K562 (cell line): ENCODE data around the gene HLF. TPM values are rescaled to one million over a fixed set of nuclear protein-coding genes. Genes with fewer than 3 reads are reported as not detected.

Experiments used
- ARHGAP35 ChIP-seq: fragments of 450-650 bp; IDR thresholded peaks from 2 replicates; pipeline ENCODE4 v1.6.1; 2018; ENCODE audit not compliant: partially characterized antibody
- BDP1 ChIP-seq: IDR thresholded peaks from 3 replicates; pipeline ENCODE4 v1.6.1; 2011; ENCODE audit not compliant: insufficient read length, insufficient read depth
- CBX1 ChIP-seq: sonication (generic); IDR thresholded peaks from 2 replicates; pipeline ENCODE4 v1.6.1; 2016; ENCODE audit warnings: antibody characterized with exemption, low read depth, mild to moderate bottlenecking
- CBX2 ChIP-seq: fragments of 200-600 bp; sonication (generic); IDR thresholded peaks from one replicate; pipeline ENCODE4 v1.6.1; 2012; ENCODE audit warnings: mild to moderate bottlenecking, low read length, inconsistent platforms; ENCODE audit not compliant: insufficient read depth, poor library complexity, severe bottlenecking
- CHD4 ChIP-seq: fragments of 200-600 bp; sonication (generic); IDR thresholded peaks from 3 replicates; pipeline ENCODE4 v1.6.1; 2012; ENCODE audit warnings: low read depth, mild to moderate bottlenecking, mixed read lengths, low read length, inconsistent platforms; ENCODE audit not compliant: insufficient read depth, insufficient replicate concordance, poor library complexity, severe bottlenecking
- ETV1 ChIP-seq: fragments of 450-650 bp; conservative IDR thresholded peaks from 2 replicates; pipeline ENCODE4 v1.6.1; 2016; ENCODE audit warnings: missing genetic modification characterization, control low read depth, low read depth, missing compliant biosample characterization
- FOXA1 ChIP-seq: fragments of 450-650 bp; IDR thresholded peaks from 2 replicates; pipeline ENCODE4 v1.6.1; 2016; ENCODE audit warnings: mild to moderate bottlenecking, borderline replicate concordance
- ILF3 ChIP-seq: fragments of 450-650 bp; IDR thresholded peaks from 2 replicates; pipeline ENCODE4 v1.6.1; 2018; ENCODE audit warnings: antibody characterized with exemption, mild to moderate bottlenecking, moderate library complexity, borderline replicate concordance
- JUND ChIP-seq, 2 experiments: IDR thresholded peaks; 2 replicates in 1 of 2; 3 replicates in 1 of 2; pipeline ENCODE4 v1.6.1; 2011; ENCODE audit warnings: borderline replicate concordance in 2 of 2, low read depth in 2 of 2, low read length in 2 of 2, improper control_type of control experiment in 1 of 2, missing biosample characterization in 1 of 2, missing genetic modification characterization in 1 of 2, missing genetic modification reagents in 1 of 2
- SETDB1 ChIP-seq: IDR thresholded peaks from one replicate; pipeline ENCODE4 v1.6.1; 2012; ENCODE audit warnings: low read length, control low read depth, inconsistent platforms
- TEAD4 ChIP-seq, 2 experiments: sonication (generic) in 1 of 2; formaldehyde crosslinking in 1 of 2; IDR thresholded peaks; 2 replicates each; pipeline versions ENCODE4 v1.6.1 to v1.8.0; 2012 to 2022; ENCODE audit warnings: borderline replicate concordance in 1 of 2, inconsistent platforms in 1 of 2, low read length in 1 of 2, mild to moderate bottlenecking in 1 of 2, missing genetic modification reagents in 1 of 2
- U2AF1 ChIP-seq: fragments of 200-400 bp; formaldehyde crosslinking; optimal IDR thresholded peaks from 2 replicates; pipeline ENCODE3; 2017; ENCODE audit warnings: mild to moderate bottlenecking, low read depth, low read length, moderate library complexity
- ZBTB12 ChIP-seq: fragments of 250-450 bp; sonication (Bioruptor Pico); IDR thresholded peaks from 2 replicates; pipeline ENCODE4 v1.4.0; 2020
- ZNF146 ChIP-seq: IDR thresholded peaks from one replicate; pipeline ENCODE4 v1.6.1; 2018; ENCODE audit warnings: missing compliant biosample characterization; ENCODE audit not compliant: unreplicated experiment
- ZNF407 ChIP-seq: fragments of 450-650 bp; IDR thresholded peaks from 2 replicates; pipeline ENCODE4 v1.6.1; 2016; ENCODE audit warnings: low read depth
- ZNF655 ChIP-seq: fragments of 250-450 bp; sonication (Bioruptor Pico); IDR thresholded peaks from 2 replicates; pipeline ENCODE4 v1.5.0; 2021
- polyA plus RNA-seq, 8 experiments: library from polyadenylated mRNA; depleted of rRNA in 4 of 8; stranded (reverse) in 5 of 8; unstranded in 3 of 8; fragments of >200 nt; fragmentation: Nextera tagmentation in 2 of 8; fragmentation: Illumina TruSeq in 1 of 8; extraction: Ambion mirVana in 2 of 8; extraction: Trizol in 1 of 8; gene quantifications; 2 replicates each; pipeline versions ENCODE4 v1.2.1 to v1.2.3, GENCODE V29; 2011 to 2014; ENCODE audit warnings: inconsistent platforms in 1 of 8, missing spikeins in 1 of 8
- total RNA-seq, 7 experiments: library from RNA; depleted of rRNA in 6 of 7; stranded (reverse); fragments of >200 nt in 6 of 7; fragmentation: Illumina TruSeq in 2 of 7; extraction: Trizol in 2 of 7; gene quantifications; 2 replicates each; pipeline versions ENCODE4 v1.2.1 to v1.2.3, GENCODE V29; 2011 to 2021; ENCODE audit warnings: low replicate concordance in 1 of 7

HLF gene
- total and polyA plus RNA-seq, 9 of the 15 experiments (the other 6 are each of a cell fraction or from before 2014, with no cell fraction given), result 0.03 to 0.24 (median 0.09) TPM

GRCh38 chr17:55264645-55265298 lies at the start of gene HLF (continued):
- TF ChIP-seq JUND (IDR thresholded peaks at IDR 0.05; ENCODE audit: borderline replicate concordance, low read depth, low read length) (peak; percentile 78), JUND (tag; IDR thresholded peaks at IDR 0.05; ENCODE audit: borderline replicate concordance, low read depth, low read length) (peak; percentile 66; the same call in 1 of the 3 replicates), SETDB1 (no peak), ZNF407 (no peak), CBX2 (no peak), FOXA1 (no peak), ZBTB12 (CRISPR knock-in tag) (no peak), CBX1 (no peak), ILF3 (no peak), ZNF146 (no peak), U2AF1 (no peak), TEAD4 (IDR thresholded peaks at IDR 0.05; ENCODE audit: low read length) (no peak), TEAD4 (CRISPR knock-in tag; IDR thresholded peaks at IDR 0.05; ENCODE audit: borderline replicate concordance) (peak; percentile 97), CHD4 (no peak), ETV1 (no peak), ZNF655 (CRISPR knock-in tag) (no peak), ARHGAP35 (no peak), BDP1 (no peak)
